DMS53 treated with DMSO at 0.1 percent for 48 hours (cell line): Measurements from ENCODE around the gene DENND1B.
"Not testable (repeated sequence)": the region's sequence is repeated elsewhere in the genome, so short reads cannot be mapped to it uniquely, and the experiment has no call there.

Experiments
- DNase-seq: peaks from one replicate; lab custom pipeline; 2025; ENCODE audit not compliant: unreplicated experiment; lab: John Stamatoyannopoulos, UW

DENND1B gene

GRCh38 chr1:197745911-197746310 is 29.4 kb downstream of the DENND1B start:
- no peak for DNase-seq

DNA sequence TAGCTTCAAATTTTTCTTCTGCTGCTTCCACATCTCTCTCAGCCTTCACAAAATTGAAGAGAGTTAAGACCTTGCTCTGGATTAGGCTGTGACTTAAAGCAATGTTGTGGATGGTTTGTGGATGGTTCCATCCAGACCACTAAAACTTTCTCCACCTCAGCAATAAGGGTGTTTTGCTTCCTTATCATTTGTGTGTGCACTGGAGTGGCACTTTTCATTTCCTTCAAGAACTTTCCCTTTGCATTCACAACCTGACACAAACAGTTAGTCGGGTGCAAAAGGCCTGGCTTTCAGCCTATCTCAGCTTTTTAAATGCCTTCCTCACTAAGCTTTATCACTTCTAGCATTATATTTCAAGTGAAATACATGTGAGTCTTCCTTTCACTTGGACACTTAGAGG is 30.3 kb downstream of the DENND1B start:
- DNase-seq, result no peak

- DNase-seq, result no peak
These were observed 31.7 kb downstream of the DENND1B start for GRCh38 chr1:197743578-197743977.

- no peak for DNase-seq
These were observed 34.3 kb downstream of the DENND1B start for GRCh38 chr1:197740992-197741391.

- DNase-seq, result no peak
These were observed 36.4 kb downstream of the DENND1B start for GRCh38 chr1:197738927-197739326.

GRCh38 chr1:197737916-197738315 is 37.4 kb downstream of the DENND1B start:
- peak; percentile 80 for DNase-seq

DNA sequence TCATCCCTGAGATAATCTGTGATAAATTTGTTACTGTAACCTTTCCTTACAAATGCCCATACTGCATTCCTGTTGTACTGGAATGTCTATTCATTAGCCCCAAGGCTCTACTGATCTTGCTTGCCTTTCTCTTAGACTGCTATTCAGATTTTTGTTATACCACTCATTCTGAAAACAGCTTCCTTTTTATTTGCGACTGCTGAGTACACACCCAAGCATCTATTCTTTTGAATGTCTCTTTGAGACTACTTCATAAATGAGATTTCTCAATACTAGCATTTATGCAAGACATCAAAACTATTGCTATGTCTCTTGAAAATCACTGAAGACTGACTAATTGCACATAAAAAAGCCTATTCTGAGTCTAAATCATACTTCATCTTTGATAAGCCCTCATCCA is 38.6 kb downstream of the DENND1B start:
- no peak for DNase-seq

DNA sequence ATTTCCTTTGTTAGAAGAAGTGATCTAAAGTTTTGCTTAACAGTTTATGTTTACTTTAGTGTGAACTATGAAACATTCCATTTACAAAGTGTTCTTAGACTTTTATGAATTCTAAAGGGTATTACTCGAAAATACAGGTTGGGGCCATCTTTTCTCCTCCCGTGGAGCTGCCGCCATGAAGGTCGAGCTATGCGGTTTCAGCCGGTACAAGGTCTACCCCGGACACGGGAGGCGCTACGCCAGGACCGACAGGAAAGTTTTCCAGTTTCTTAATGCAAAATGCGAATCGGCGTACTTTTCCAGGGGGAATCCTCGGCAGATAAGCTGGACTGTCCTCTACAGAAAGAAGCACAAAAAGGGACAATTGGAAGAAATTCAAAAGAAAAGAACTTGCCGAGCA is 39.8 kb downstream of the DENND1B start:
- DNase-seq, result no peak

- no peak for DNase-seq
These were observed 42.0 kb downstream of the DENND1B start for GRCh38 chr1:197733324-197733723.

GRCh38 chr1:197732187-197732586 is 43.1 kb downstream of the DENND1B start:
- DNase-seq, result no peak

GRCh38 chr1:197731449-197731848 is 43.8 kb downstream of the DENND1B start:
- DNase-seq, result no peak

DNA sequence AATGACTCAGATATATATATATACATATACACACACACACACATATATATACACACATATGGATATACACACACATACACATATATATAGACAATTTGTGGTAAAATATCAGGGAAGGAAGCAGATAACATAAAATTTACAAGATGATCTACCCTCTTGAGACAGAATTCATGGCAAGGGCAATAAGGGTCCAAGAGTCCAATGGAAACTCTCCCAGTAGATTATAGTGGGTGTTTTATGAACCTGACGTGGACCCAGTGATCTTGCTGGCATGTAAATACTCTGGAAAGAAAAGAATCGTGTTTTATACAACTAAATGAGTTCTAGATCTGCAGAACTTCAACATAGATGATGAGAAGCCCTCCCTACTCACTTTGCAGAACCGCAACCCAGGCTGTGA is 49.3 kb downstream of the DENND1B start:
- no peak for DNase-seq

- peak; percentile 9 for DNase-seq
These were observed 50.2 kb downstream of the DENND1B start for GRCh38 chr1:197725044-197725443.

- no peak for DNase-seq
These were observed 59.5 kb downstream of the DENND1B start for GRCh38 chr1:197715806-197716205.

DNA sequence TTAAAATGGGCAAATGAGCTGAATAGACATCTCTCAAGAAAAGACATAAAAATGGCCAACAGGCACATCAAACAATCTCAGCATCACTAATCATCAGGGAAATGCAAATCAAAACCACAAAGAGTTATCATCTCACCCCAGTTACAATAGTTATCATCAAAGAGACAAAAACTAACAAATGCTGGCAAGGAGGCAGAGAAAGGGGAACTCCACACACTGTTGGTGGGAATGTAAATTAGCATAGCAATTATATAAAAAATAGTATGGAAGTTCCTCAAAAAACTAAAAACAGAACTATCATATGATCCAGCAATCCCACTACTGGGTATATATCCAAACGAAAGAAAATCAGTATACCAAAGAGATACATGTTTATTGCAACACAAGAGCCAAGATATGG is 68.7 kb downstream of the DENND1B start:
- no peak for DNase-seq

DNA sequence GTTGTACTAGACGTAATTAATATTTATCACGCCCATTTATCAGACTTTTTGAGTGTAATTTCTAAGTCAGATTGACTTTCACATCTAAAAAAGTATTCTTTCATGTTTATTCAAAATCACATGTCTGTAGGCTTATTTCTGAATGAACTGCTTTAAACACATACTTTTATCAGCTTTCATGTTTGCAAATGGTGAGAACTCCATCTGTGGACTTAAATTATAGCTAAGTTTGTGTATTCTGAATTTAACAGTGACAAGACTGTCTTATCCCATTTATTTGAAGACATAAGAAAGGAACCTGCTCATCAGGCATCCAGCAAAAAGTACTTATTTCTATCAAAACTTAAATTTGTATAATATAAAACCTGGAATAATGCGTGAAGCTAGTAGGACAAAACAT is 69.3 kb downstream of the DENND1B start:
- no peak for DNase-seq

DNA sequence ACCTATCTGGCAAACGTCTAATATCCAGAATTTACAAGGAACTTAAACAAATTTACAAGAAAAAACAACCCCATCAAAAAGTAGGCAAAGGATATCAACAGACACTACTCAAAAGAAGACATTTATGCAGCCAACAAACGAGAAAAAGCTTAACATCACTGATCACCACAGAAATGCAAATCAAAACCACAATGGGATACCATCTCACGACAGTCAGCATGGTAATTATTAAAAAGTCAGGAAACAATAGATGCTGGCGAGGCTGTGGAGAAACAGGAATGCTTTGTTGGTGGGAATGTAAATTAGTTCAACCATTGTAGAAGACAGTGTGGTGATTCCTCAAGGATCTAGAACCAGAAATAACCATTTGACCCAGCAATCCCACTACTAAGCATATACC is 74.6 kb downstream of the DENND1B start:
- not testable (repeated sequence) for DNase-seq

DNA sequence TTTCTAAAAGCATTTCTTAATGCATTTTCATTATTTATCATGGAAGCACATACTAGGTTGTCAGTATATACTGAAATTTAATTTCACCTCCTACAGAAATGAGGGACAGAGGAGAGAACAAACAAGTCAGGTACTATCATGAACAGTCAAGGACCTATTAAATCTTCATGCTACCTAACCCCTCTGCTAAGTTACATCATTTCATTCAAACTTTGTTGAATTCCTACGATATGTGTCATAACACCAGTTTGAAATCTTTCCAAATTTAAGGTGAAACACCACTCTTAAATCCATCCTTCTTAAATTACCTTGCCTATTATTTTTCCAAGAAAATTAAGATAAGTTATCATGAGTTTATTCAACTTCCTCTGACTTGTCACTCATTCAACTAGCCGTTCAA is 78.9 kb downstream of the DENND1B start:
- DNase-seq, result no peak

DNA sequence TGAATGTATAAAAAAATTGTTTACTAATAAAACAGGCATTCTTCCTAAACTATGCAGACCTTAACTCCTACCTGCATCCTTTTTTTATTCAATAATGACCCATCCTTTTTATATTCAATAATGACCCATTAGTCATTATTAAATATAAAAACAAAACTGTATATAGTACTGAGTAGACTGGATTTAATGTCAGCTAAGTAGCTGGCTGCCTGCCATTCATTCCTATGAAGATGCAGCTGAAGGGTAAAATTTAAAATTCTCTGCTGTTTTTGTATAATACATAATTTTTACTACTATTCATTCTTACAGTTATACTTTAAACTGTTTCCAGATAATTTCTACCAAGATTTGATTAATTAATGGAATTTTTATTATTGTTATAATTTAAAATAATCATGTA is 79.3 kb downstream of the DENND1B start:
- no peak for DNase-seq

- peak; percentile 30 for DNase-seq
These were observed 82.3 kb downstream of the DENND1B start for GRCh38 chr1:197692965-197693364.

GRCh38 chr1:197691816-197692215 is 83.5 kb downstream of the DENND1B start:
- DNase-seq, result no peak

DNA sequence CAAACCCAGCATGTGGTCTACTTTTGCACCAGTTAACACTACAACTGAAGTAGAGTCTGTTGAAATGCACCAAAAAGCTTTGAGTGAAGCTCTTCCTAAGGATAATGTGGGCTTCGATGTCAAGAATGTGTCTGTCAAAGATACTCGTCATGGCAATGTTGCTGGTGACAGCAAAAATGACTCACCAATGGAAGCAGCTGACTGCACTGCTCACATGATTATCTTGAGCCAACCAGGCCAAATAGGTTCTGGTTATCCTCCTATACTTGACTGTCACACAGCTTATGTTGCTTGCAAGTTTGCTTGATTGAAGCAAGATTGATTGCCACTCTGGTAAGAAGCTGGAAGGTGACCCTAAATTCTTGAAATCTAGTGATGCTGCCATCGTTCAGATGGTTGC is 85.2 kb downstream of the DENND1B start:
- no peak for DNase-seq

- no peak for DNase-seq
These were observed 87.0 kb downstream of the DENND1B start for GRCh38 chr1:197688233-197688632.
